ENCODE results near the gene ATF6.

Gene ATF6

DNA sequence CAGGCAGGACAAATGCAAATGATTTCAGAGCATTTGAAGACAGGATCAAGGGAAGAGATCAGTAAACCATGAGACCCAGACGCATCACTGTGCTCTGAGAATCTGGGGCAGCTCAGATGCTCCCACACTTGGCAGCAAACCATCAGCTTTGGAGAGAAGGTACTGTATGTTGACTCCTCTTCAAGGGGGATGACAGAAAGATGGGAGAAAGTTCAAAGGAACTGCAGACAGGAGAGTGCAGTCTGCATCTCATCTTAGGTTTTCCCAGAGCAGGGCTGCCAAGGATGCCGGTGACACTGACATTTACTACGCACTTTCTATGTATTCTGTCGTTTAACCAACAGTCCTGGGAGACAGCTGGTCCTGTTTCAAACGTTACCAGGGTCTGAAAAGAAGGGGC, 221.8 kb downstream of the ATF6 start:
- H2BK12ac ChIP-seq (ENCODE audit: low read length), result no peak overlapping the region

DNA sequence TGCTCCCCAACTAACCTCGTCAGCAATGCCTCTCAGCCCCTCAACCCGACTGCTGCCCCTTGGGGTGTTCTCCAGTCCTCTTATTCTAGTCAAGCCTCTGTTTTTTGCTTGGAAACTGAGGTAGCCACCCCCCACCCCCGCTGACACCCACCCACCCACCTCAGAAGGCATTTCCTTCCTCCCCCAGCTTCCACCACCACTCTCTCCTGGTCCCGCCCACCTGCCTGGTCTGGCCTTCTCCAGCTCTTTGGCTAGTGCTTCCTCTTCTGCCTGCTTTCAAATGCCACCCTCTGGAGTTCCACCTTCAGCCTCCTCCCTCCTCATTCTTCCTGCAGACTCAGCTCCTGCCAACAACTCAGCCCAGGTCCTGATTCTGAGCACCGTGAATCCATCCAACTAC, 222.3 kb downstream of the ATF6 start:
- H3K14ac ChIP-seq (ENCODE audit: low read length), result no peak overlapping the region
- peaks cover 7 to 11% of the 10 kb centered on the region in 2 donors for H3K9me3 ChIP-seq (replicated peaks in 1 of 2; ENCODE audit: control insufficient read depth in 2 of 2, insufficient read depth in 1 of 2, low read depth in 1 of 2, low read length in 2 of 2)
- DNase-seq (ENCODE audit: low spot score), result no peak
- no CpG with 5 or more reads among the region's 5 CpGs for WGBS, 2 donors (ENCODE audit: extremely low coverage in 2 of 2, insufficient read length in 2 of 2, insufficient replicate concordance in 1 of 2)
- no peak overlapping the region for H2AFZ ChIP-seq (ENCODE audit: low read length)
- no peak overlapping the region for H4K91ac ChIP-seq (ENCODE audit: low read depth, low read length, poor library complexity)
- H3K4me1 ChIP-seq (ENCODE audit: control insufficient read depth in 2 of 2, insufficient read depth in 1 of 2, low read depth in 1 of 2, low read length in 2 of 2), result no peaks in the 10 kb centered on the region
- no peak overlapping the region for H4K8ac ChIP-seq (ENCODE audit: low read depth, low read length)
- no peak overlapping the region for H3K4me3 ChIP-seq (ENCODE audit: low read length in 2 of 2)
- no peak overlapping the region for H2BK15ac ChIP-seq (ENCODE audit: low read length)
- no peak overlapping the region for H3K23ac ChIP-seq (ENCODE audit: low read depth, low read length, poor library complexity)
- H3K4me2 ChIP-seq (ENCODE audit: insufficient read depth, low read length, poor library complexity, severe bottlenecking), result no peak overlapping the region
- H3K36me3 ChIP-seq (replicated peaks in 1 of 2; ENCODE audit: control insufficient read depth in 2 of 2, insufficient read depth in 2 of 2, low read length in 2 of 2), result no peaks in the 10 kb centered on the region
- H3K18ac ChIP-seq (ENCODE audit: low read length), result no peak overlapping the region
- H2BK120ac ChIP-seq (ENCODE audit: low read depth, low read length), result no peak overlapping the region
- H3K9ac ChIP-seq (ENCODE audit: low read depth, low read length, poor library complexity), result no peak overlapping the region
- peaks cover 3% of the 10 kb centered on the region for H3K79me1 ChIP-seq (ENCODE audit: low read depth, low read length)
- H2AK5ac ChIP-seq (ENCODE audit: low read depth, low read length), result no peak overlapping the region
- no peak overlapping the region for H2BK5ac ChIP-seq (ENCODE audit: low read length)
- no peak overlapping the region for H3K4ac ChIP-seq (ENCODE audit: low read length)
- no peak overlapping the region for H2BK12ac ChIP-seq (ENCODE audit: low read length)
- H3K27ac ChIP-seq (replicated peaks; ENCODE audit: low read length), result no peak overlapping the region
- no peaks in the 10 kb centered on the region for H3K27me3 ChIP-seq (ENCODE audit: control insufficient read depth in 3 of 3, insufficient read depth in 3 of 3, low read depth in 1 of 3, low read length in 3 of 3)

More for the DNA sequence above, 221.8 kb downstream of the ATF6 start:
- no peak overlapping the region for H2BK120ac ChIP-seq (ENCODE audit: low read depth, low read length)
- no peak overlapping the region for H3K9ac ChIP-seq (ENCODE audit: low read depth, low read length, poor library complexity)
- H3K9me3 ChIP-seq (replicated peaks in 1 of 2; ENCODE audit: control insufficient read depth in 2 of 2, insufficient read depth in 1 of 2, low read depth in 1 of 2, low read length in 2 of 2), result peaks cover 7% of the 10 kb centered on the region in 2 donors
- no peak overlapping the region for H2BK5ac ChIP-seq (ENCODE audit: low read length)
- H3K36me3 ChIP-seq (replicated peaks in 1 of 2; ENCODE audit: control insufficient read depth in 2 of 2, insufficient read depth in 2 of 2, low read length in 2 of 2), result no peaks in the 10 kb centered on the region
- DNase-seq (ENCODE audit: low spot score), result no peak
- no peak overlapping the region for H2AFZ ChIP-seq (ENCODE audit: low read length)
- H3K27me3 ChIP-seq (ENCODE audit: control insufficient read depth in 3 of 3, insufficient read depth in 3 of 3, low read depth in 1 of 3, low read length in 3 of 3), result no peaks in the 10 kb centered on the region
- H4K91ac ChIP-seq (ENCODE audit: low read depth, low read length, poor library complexity), result no peak overlapping the region
- no peak overlapping the region for H3K14ac ChIP-seq (ENCODE audit: low read length)
- no peak overlapping the region for H3K4me3 ChIP-seq (ENCODE audit: low read length in 2 of 2)
- no peaks in the 10 kb centered on the region for H3K4me1 ChIP-seq (ENCODE audit: control insufficient read depth in 2 of 2, insufficient read depth in 1 of 2, low read depth in 1 of 2, low read length in 2 of 2)
- H3K18ac ChIP-seq (ENCODE audit: low read length), result no peak overlapping the region
- H3K23ac ChIP-seq (ENCODE audit: low read depth, low read length, poor library complexity), result no peak overlapping the region
- no peak overlapping the region for H2AK5ac ChIP-seq (ENCODE audit: low read depth, low read length)
- no peak overlapping the region for H2BK15ac ChIP-seq (ENCODE audit: low read length)
- H3K79me1 ChIP-seq (ENCODE audit: low read depth, low read length), result peaks cover 3% of the 10 kb centered on the region
- H3K4ac ChIP-seq (ENCODE audit: low read length), result no peak overlapping the region
- no peak overlapping the region for H3K27ac ChIP-seq (replicated peaks; ENCODE audit: low read length)
- no peak overlapping the region for H3K4me2 ChIP-seq (ENCODE audit: insufficient read depth, low read length, poor library complexity, severe bottlenecking)
- WGBS, 2 donors (ENCODE audit: extremely low coverage in 2 of 2, insufficient read length in 2 of 2, insufficient replicate concordance in 1 of 2), result no CpG with 5 or more reads among the region's 5 CpGs
- H4K8ac ChIP-seq (ENCODE audit: low read depth, low read length), result no peak overlapping the region

DNA sequence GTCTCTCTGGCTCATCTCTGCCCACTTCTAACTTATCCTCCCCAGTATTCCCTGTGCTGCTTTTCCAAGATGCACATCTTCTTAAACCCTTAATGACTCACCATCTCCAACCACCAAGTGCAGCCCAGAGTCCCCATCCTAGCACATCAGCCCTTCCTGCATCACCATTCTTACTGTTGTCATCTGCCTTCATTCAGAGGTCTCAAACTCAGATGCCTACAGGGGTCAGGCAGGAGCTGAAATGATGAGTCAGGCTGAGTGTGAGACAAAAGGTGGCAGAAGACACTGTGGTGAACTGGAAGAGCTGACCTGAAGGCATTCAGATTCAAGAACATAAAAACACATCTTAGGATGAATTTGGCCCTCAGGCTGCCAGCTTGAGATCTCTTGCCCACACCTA, 223.0 kb downstream of the ATF6 start:
- H3K79me1 ChIP-seq (ENCODE audit: low read depth, low read length), result peaks cover 2% of the 10 kb centered on the region
- peaks cover 7 to 15% of the 10 kb centered on the region in 2 donors for H3K9me3 ChIP-seq (replicated peaks in 1 of 2; ENCODE audit: control insufficient read depth in 2 of 2, insufficient read depth in 1 of 2, low read depth in 1 of 2, low read length in 2 of 2)
- DNase-seq (ENCODE audit: low spot score), result no peak
- no peak overlapping the region for H3K18ac ChIP-seq (ENCODE audit: low read length)
- no peaks in the 10 kb centered on the region for H3K4me1 ChIP-seq (ENCODE audit: control insufficient read depth in 2 of 2, insufficient read depth in 1 of 2, low read depth in 1 of 2, low read length in 2 of 2)
- no peak overlapping the region for H4K8ac ChIP-seq (ENCODE audit: low read depth, low read length)
- no peak overlapping the region for H4K91ac ChIP-seq (ENCODE audit: low read depth, low read length, poor library complexity)
- H3K23ac ChIP-seq (ENCODE audit: low read depth, low read length, poor library complexity), result no peak overlapping the region
- no peaks in the 10 kb centered on the region for H3K36me3 ChIP-seq (replicated peaks in 1 of 2; ENCODE audit: control insufficient read depth in 2 of 2, insufficient read depth in 2 of 2, low read length in 2 of 2)
- no peak overlapping the region for H3K4me2 ChIP-seq (ENCODE audit: insufficient read depth, low read length, poor library complexity, severe bottlenecking)
- no peak overlapping the region for H2BK5ac ChIP-seq (ENCODE audit: low read length)
- H2AK5ac ChIP-seq (ENCODE audit: low read depth, low read length), result no peak overlapping the region
- no peak overlapping the region for H2BK15ac ChIP-seq (ENCODE audit: low read length)
- no peak overlapping the region for H3K14ac ChIP-seq (ENCODE audit: low read length)
- H3K4me3 ChIP-seq (ENCODE audit: low read length in 2 of 2), result no peak overlapping the region
- H2BK120ac ChIP-seq (ENCODE audit: low read depth, low read length), result no peak overlapping the region
- H3K27ac ChIP-seq (replicated peaks; ENCODE audit: low read length), result no peak overlapping the region
- H3K4ac ChIP-seq (ENCODE audit: low read length), result no peak overlapping the region
- no peak overlapping the region for H3K9ac ChIP-seq (ENCODE audit: low read depth, low read length, poor library complexity)
- no peaks in the 10 kb centered on the region for H3K27me3 ChIP-seq (ENCODE audit: control insufficient read depth in 3 of 3, insufficient read depth in 3 of 3, low read depth in 1 of 3, low read length in 3 of 3)
- no peak overlapping the region for H2BK12ac ChIP-seq (ENCODE audit: low read length)
- no peak overlapping the region for H2AFZ ChIP-seq (ENCODE audit: low read length)

DNA sequence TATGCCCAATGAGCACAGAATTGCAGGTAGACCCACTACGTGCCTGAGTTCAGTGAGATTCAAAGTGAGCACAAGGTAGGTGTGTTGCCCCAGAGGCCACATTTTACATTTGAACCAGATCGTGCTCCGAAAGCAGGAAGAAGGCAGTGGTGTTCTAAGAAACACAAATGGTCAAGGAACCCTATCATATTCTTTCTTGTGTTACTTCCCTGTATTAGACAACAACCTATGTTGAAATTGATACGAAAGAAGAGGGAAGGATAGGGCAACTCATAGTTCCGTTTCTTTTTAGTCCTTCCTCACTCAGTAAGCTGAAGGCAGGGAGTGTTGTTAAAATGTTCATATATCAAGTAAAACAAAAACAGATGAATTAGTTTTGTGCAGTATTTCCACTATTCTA, 223.7 kb downstream of the ATF6 start:
- Histone ChIP-seq H2BK15ac (ENCODE audit: low read length) (no peak overlapping the region), H3K4me3 (ENCODE audit: low read length in 2 of 2) (no peak overlapping the region), H3K9ac (ENCODE audit: low read depth, low read length, poor library complexity) (no peak overlapping the region), H2BK120ac (ENCODE audit: low read depth, low read length) (no peak overlapping the region), H3K27me3 (ENCODE audit: control insufficient read depth in 3 of 3, insufficient read depth in 3 of 3, low read depth in 1 of 3, low read length in 3 of 3) (no peaks in the 10 kb centered on the region), H2AK5ac (ENCODE audit: low read depth, low read length) (no peak overlapping the region), H3K4ac (ENCODE audit: low read length) (no peak overlapping the region), H2BK5ac (ENCODE audit: low read length) (no peak overlapping the region), H3K79me1 (ENCODE audit: low read depth, low read length) (no peaks in the 10 kb centered on the region), H3K14ac (ENCODE audit: low read length) (no peak overlapping the region), H4K8ac (ENCODE audit: low read depth, low read length) (no peak overlapping the region), H3K4me2 (ENCODE audit: insufficient read depth, low read length, poor library complexity, severe bottlenecking) (no peak overlapping the region), H3K18ac (ENCODE audit: low read length) (no peak overlapping the region), H3K27ac (replicated peaks; ENCODE audit: low read length) (no peak overlapping the region), H4K91ac (ENCODE audit: low read depth, low read length, poor library complexity) (no peak overlapping the region), H3K23ac (ENCODE audit: low read depth, low read length, poor library complexity) (no peak overlapping the region), H2BK12ac (ENCODE audit: low read length) (no peak overlapping the region), H2AFZ (ENCODE audit: low read length) (no peak overlapping the region), H3K9me3 (replicated peaks in 1 of 2; ENCODE audit: control insufficient read depth in 2 of 2, insufficient read depth in 1 of 2, low read depth in 1 of 2, low read length in 2 of 2) (peaks cover 7 to 15% of the 10 kb centered on the region in 2 donors), H3K4me1 (ENCODE audit: control insufficient read depth in 2 of 2, insufficient read depth in 1 of 2, low read depth in 1 of 2, low read length in 2 of 2) (no peaks in the 10 kb centered on the region), H3K36me3 (replicated peaks in 1 of 2; ENCODE audit: control insufficient read depth in 2 of 2, insufficient read depth in 2 of 2, low read length in 2 of 2) (no peaks in the 10 kb centered on the region)
- DNase-seq (ENCODE audit: low spot score), result no peak
- no CpG with 5 or more reads among the region's 5 CpGs for WGBS, 2 donors (ENCODE audit: extremely low coverage in 2 of 2, insufficient read length in 2 of 2, insufficient replicate concordance in 1 of 2)

Measured in neuronal stem cell (in vitro differentiated cells).